ENCODE results near the gene KCNIP3.

Gene KCNIP3

DNA sequence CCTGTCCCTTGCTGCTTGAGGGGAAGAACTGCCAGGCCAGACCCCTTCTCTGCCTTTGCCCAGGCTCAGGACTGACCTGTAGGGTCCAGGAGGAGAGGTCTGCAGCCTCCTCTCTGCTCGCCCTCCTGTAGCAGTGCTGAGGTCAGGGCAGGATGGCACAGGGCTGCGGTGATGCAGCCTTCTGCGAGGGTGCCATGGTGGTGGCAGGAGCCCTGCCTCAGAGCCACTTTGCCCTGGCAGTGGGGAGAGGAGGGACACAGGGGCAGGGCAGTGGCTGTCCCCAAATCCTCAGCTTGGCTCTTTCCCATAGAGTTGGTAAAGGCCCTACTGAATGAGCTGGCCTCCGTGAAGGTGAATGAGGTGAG is 22.0 kb upstream of the KCNIP3 start:
- no peak overlapping the region for H3K4me3 ChIP-seq (replicated peaks; ENCODE audit: insufficient read depth, low read length)
- H3K27ac ChIP-seq (replicated peaks) = no peak overlapping the region

DNA sequence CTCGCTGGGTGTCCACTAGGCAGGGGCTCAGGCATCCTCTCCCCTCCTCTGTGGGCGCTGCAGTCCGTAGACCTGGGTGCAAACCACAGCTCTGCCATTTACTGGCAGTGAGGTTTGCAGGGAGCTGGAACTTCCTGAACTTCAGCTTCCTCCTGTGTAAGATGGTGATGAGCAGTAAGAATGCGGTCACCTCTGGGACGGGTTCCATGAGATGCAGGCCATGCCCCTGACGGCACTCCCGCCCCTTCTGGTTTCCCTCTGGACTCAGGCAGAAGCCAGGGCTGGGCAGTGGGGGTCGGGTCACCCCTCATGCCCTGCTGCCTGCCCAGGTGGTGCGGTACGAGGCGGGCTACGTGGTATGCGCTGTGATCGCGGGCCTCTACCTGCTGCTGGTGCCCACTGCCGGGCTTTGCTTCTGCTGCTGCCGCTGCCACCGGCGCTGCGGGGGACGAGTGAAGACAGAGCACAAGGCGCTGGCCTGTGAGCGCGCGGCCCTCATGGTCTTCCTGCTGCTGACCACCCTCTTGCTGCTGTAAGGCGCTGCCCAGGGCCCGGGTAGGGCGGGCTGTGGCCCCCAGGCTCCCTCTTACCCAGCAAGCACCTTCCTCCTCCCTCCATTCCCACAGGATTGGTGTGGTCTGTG is 21.4 kb upstream of the KCNIP3 start:
- peak in 1 of 2 experiments; percentile 52 for DNase-seq (ENCODE audit: low read depth in 1 of 2, low spot score in 1 of 2)
- no peaks in the 10 kb centered on the region for H3K27me3 ChIP-seq (ENCODE audit: insufficient read depth, poor library complexity, severe bottlenecking)
- H3K27ac ChIP-seq (replicated peaks) = no peak overlapping the region
- TF ChIP-seq POLR2AphosphoS5 (IDR thresholded peaks at IDR 0.05; ENCODE audit: low read depth) (no peak), GABPA (IDR thresholded peaks at IDR 0.05; ENCODE audit: low read depth) (no peak), SPI1 (IDR thresholded peaks at IDR 0.05; ENCODE audit: borderline replicate concordance, low read depth) (no peak)
- TF ChIP-seq, protein P1, sequence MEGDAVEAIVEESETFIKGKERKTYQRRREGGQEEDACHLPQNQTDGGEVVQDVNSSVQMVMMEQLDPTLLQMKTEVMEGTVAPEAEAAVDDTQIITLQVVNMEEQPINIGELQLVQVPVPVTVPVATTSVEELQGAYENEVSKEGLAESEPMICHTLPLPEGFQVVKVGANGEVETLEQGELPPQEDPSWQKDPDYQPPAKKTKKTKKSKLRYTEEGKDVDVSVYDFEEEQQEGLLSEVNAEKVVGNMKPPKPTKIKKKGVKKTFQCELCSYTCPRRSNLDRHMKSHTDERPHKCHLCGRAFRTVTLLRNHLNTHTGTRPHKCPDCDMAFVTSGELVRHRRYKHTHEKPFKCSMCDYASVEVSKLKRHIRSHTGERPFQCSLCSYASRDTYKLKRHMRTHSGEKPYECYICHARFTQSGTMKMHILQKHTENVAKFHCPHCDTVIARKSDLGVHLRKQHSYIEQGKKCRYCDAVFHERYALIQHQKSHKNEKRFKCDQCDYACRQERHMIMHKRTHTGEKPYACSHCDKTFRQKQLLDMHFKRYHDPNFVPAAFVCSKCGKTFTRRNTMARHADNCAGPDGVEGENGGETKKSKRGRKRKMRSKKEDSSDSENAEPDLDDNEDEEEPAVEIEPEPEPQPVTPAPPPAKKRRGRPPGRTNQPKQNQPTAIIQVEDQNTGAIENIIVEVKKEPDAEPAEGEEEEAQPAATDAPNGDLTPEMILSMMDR (IDR thresholded peaks at IDR 0.05; ENCODE audit: insufficient read depth, low read length) = no peak
- TF ChIP-seq, protein P2, sequence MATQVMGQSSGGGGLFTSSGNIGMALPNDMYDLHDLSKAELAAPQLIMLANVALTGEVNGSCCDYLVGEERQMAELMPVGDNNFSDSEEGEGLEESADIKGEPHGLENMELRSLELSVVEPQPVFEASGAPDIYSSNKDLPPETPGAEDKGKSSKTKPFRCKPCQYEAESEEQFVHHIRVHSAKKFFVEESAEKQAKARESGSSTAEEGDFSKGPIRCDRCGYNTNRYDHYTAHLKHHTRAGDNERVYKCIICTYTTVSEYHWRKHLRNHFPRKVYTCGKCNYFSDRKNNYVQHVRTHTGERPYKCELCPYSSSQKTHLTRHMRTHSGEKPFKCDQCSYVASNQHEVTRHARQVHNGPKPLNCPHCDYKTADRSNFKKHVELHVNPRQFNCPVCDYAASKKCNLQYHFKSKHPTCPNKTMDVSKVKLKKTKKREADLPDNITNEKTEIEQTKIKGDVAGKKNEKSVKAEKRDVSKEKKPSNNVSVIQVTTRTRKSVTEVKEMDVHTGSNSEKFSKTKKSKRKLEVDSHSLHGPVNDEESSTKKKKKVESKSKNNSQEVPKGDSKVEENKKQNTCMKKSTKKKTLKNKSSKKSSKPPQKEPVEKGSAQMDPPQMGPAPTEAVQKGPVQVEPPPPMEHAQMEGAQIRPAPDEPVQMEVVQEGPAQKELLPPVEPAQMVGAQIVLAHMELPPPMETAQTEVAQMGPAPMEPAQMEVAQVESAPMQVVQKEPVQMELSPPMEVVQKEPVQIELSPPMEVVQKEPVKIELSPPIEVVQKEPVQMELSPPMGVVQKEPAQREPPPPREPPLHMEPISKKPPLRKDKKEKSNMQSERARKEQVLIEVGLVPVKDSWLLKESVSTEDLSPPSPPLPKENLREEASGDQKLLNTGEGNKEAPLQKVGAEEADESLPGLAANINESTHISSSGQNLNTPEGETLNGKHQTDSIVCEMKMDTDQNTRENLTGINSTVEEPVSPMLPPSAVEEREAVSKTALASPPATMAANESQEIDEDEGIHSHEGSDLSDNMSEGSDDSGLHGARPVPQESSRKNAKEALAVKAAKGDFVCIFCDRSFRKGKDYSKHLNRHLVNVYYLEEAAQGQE (IDR thresholded peaks at IDR 0.05; ENCODE audit: insufficient replicate concordance, low read depth) = no peak
- H3K4me3 ChIP-seq (replicated peaks; ENCODE audit: insufficient read depth, low read length) = no peak overlapping the region

More for the DNA sequence above, 22.0 kb upstream of the KCNIP3 start:
- TF ChIP-seq GABPA (IDR thresholded peaks at IDR 0.05; ENCODE audit: low read depth) (no peak), SPI1 (IDR thresholded peaks at IDR 0.05; ENCODE audit: borderline replicate concordance, low read depth) (no peak), POLR2AphosphoS5 (IDR thresholded peaks at IDR 0.05; ENCODE audit: low read depth) (no peak)
- TF ChIP-seq, protein P2 (IDR thresholded peaks at IDR 0.05; ENCODE audit: insufficient replicate concordance, low read depth) = no peak
- TF ChIP-seq, protein P1 (IDR thresholded peaks at IDR 0.05; ENCODE audit: insufficient read depth, low read length) = no peak
- no peak for DNase-seq (ENCODE audit: low read depth in 1 of 2, low spot score in 1 of 2)
- H3K27me3 ChIP-seq (ENCODE audit: insufficient read depth, poor library complexity, severe bottlenecking) = no peaks in the 10 kb centered on the region

DNA sequence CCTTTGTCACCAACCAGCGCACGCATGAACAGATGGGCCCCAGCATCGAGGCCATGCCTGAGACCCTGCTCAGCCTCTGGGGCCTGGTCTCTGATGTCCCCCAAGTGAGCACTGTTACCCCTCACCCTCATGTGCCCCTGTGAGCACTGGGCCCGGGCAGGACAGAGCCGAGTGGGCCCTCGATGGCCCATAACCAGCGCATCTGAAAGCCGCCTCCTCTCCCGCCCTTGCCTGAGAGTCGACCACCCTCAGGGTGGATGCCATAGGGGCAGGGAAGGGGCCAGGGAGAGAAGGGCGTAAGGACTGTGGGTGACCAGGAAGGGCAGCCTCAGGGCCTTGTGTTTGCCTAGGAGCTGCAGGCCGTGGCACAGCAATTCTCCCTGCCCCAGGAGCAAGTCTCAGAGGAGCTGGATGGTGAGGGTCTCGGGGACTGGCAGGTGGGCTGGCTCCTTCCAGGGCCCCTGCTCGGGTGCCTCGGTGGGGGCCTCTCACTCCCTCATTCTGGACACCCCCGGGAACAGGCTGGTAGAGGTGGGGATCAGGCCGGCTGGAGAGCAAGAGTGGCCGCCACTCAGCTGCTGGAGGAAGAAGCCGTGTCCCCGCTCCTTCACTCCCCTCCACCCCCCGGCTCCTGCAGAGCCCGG is 20.8 kb upstream of the KCNIP3 start:
- no peak overlapping the region for H3K4me3 ChIP-seq (replicated peaks; ENCODE audit: insufficient read depth, low read length)
- no peaks in the 10 kb centered on the region for H3K27me3 ChIP-seq (ENCODE audit: insufficient read depth, poor library complexity, severe bottlenecking)
- no peak for TF ChIP-seq GABPA (IDR thresholded peaks at IDR 0.05; ENCODE audit: low read depth)
- no peak for TF ChIP-seq POLR2AphosphoS5 (IDR thresholded peaks at IDR 0.05; ENCODE audit: low read depth)
- TF ChIP-seq, protein P2 (IDR thresholded peaks at IDR 0.05; ENCODE audit: insufficient replicate concordance, low read depth) = no peak
- TF ChIP-seq SPI1 (IDR thresholded peaks at IDR 0.05; ENCODE audit: borderline replicate concordance, low read depth) = no peak
- TF ChIP-seq, protein P1 (IDR thresholded peaks at IDR 0.05; ENCODE audit: insufficient read depth, low read length) = no peak
- no peak overlapping the region for H3K27ac ChIP-seq (replicated peaks)
- no peak for DNase-seq (ENCODE audit: low read depth in 1 of 2, low spot score in 1 of 2)
